ENCODE measurements around the gene PPM1M.
"Not testable (repeated sequence)": the region's sequence is repeated elsewhere in the genome, so short reads cannot be mapped to it uniquely, and the experiment has no call there.

PPM1M gene

GRCh38 chr3:52277071-52277964 is 31.8 kb downstream of the PPM1M start:
- peak; percentile 59 to 68 for DNase-seq (ENCODE audit: low read depth in 1 of 2, low spot score in 1 of 2)

GRCh38 chr3:52277972-52278509 is 32.5 kb downstream of the PPM1M start:
- no peak for DNase-seq (ENCODE audit: low read depth in 1 of 2, low spot score in 1 of 2)

DNA sequence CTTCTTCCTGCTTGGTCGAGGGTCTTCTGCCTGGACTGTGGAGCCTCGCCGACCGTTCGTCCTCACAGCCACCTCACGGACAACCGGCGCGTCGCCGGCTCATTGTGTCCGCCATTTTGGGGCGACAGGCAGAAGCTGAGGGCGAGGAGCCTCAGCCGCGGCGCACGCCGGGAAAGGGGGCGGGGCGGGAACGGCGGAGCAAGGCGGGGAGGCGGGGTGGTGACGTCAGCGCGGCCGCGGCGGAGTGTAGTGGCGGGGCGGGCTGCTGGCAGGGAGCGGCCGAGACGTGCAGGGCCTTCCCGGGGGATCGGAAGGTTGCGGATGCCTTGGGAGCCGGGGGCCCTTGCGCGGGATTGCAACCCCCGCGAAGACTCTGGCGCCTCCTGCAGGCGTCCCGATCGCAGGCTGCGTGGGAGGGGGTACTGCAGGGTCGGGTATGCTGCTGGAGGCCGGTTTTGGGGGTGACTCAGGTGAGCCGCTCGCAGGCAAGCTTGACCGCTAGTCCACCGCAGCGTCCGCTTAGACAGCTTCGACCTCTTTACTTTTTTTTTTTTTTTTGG is 33.0 kb downstream of the PPM1M start, which contains the start of gene WDR82:
WDR82 (minus strand) TSS at position 140 of the 560 bp plus-strand sequence. CDS start 288 bp downstream, outside the sequence.
- peak; percentile 95 to 97 for DNase-seq (ENCODE audit: low read depth in 1 of 2, low spot score in 1 of 2)

GRCh38 chr3:52279596-52279995 is 34.0 kb downstream of the PPM1M start:
- no peak for DNase-seq (ENCODE audit: low read depth in 1 of 2, low spot score in 1 of 2)

- DNase-seq (ENCODE audit: low read depth in 1 of 2, low spot score in 1 of 2): no peak
These were observed 34.5 kb downstream of the PPM1M start for GRCh38 chr3:52280050-52280461.

- DNase-seq (ENCODE audit: low read depth in 1 of 2, low spot score in 1 of 2): no peak
These were observed 36.6 kb downstream of the PPM1M start for GRCh38 chr3:52281981-52282801.

DNA sequence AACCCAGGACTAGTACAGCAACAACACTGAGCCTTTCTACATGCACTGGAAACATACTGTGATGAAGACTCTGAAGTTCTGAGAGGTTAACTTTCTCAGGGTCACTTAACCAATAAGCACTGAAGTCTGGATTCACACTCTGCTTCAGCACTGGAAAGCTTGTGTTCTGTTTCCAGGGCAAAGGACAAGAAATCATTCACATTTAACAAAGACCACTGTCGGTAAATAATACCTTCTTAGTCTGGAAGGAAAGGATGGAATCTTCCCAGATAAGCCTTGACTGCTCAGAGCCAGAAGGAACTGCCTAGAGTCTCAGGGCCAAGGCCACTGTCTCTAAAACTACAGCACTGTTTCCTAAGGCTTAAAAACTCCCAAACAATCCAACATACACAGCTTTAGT is 37.7 kb downstream of the PPM1M start:
- DNase-seq (ENCODE audit: low read depth in 1 of 2, low spot score in 1 of 2): no peak

DNA sequence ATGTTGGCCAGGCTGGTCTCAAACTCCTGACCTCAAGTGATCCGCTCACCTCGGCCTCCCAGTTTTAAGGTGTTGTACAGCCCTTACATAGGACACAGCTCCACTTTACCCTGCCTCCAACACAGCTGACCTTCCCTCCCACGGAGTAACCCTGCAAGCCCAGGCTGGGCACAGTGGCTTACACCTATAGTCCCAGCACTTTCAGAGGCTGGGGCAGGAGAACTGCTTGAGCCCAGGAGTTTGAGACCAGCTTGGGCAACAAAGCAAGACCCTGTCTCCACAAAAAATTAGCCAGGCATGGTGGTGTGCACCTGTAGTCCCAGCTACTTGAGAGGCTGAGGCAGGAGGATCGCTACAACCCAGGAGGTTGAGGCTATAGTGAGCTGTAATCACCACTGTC is 38.5 kb downstream of the PPM1M start:
- not testable (repeated sequence) for DNase-seq (ENCODE audit: low read depth in 1 of 2, low spot score in 1 of 2)

- DNase-seq (ENCODE audit: low read depth in 1 of 2, low spot score in 1 of 2): no peak
These were observed 41.2 kb downstream of the PPM1M start for GRCh38 chr3:52286777-52287110.

GRCh38 chr3:52288674-52289073 is 43.1 kb downstream of the PPM1M start:
- no peak for DNase-seq (ENCODE audit: low read depth in 1 of 2, low spot score in 1 of 2)

- DNase-seq (ENCODE audit: low read depth in 1 of 2, low spot score in 1 of 2): no peak
These were observed 43.8 kb downstream of the PPM1M start for GRCh38 chr3:52289338-52289746.

GRCh38 chr3:52289747-52290595 is 44.4 kb downstream of the PPM1M start:
- no peak for DNase-seq (ENCODE audit: low read depth in 1 of 2, low spot score in 1 of 2)

DNA sequence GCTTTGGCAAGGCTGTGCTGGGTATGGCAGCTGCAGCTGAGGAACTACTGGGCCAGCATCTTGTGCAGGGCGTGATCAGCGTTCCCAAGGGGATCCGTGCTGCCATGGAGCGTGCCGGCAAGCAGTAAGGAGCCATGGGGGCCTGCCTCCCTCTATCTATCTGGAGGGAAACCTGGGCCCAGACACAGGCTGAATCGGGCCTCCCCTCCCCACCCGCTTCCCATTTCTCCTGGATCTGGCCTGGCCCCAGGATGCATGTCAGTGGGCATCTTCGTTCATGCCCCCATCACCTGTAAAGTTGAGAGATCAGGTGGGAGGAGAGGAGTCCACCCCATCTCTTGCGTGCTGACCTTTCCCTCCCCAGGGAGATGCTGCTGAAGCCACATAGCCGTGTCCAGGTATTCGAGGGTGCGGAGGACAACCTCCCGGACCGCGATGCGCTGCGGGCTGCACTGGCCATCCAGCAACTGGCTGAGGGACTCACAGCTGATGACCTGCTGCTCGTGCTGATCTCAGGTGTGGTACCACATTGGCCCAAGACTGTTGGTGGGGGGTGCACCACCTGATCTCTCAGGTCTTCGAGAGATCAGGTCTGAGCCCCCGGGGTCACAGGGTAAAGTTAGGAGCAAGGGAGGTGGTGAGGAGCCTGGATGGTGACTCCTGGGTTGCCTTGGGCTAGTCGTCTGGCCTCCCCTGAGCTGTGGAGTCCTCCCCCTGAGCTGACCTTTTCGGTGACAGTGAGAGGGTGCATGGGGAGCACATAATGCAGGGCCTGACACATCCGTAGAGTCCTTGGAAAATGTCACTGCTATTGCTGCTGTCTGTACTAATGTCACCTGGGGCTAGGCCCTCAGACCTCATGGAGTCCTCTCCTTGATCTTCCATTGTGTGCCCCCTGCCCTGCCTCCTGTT is 45.3 kb downstream of the PPM1M start:
- no peak for DNase-seq (ENCODE audit: low read depth in 1 of 2, low spot score in 1 of 2)

DNA sequence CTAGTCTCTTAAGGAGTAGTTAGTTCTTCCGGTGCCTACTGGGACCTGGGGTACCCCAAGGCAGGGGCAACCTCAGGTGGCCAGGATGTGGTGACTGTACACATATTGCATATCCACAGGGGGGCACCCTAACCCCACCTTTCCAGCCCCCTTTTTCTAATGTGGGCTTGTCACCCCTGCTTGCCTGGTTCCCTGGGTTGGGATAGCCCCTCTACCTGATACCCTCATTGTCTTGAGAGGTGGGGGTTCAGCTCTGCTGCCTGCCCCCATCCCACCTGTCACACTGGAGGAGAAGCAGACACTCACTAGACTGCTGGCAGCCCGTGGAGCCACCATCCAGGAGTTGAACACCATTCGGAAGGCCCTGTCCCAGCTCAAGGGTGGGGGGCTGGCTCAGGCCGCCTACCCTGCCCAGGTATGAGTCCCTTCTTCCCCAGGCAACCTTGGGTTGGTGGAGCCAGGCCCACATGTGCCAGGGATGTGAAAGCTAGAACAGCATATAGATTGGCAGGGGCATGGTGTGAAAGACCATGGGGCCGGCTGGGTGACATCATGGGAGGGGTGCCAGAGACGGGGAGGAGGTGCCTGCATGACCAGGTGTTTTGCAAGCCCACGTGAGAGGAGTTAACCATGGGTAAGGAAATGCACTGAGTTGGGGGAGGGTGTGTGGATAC is 46.1 kb downstream of the PPM1M start:
- no peak for DNase-seq (ENCODE audit: low read depth in 1 of 2, low spot score in 1 of 2)

- DNase-seq (ENCODE audit: low read depth in 1 of 2, low spot score in 1 of 2): no peak
These were observed 46.9 kb downstream of the PPM1M start for GRCh38 chr3:52292247-52293065.

- DNase-seq (ENCODE audit: low read depth in 1 of 2, low spot score in 1 of 2): no peak
These were observed 48.1 kb downstream of the PPM1M start for GRCh38 chr3:52293491-52294319.

All from activated CD4-positive, alpha-beta T cell treated with anti-CD3 and anti-CD28 coated beads, Interleukin-2, amount 50 U/mL, for 24 hours (primary cell).